HepG2 (cell line): ENCODE data around the gene DNAJB11. TPM values are rescaled to one million over a fixed set of nuclear protein-coding genes. Genes with fewer than 3 reads are reported as not detected.
A peak's percentile ranks its signal among the peaks of the same experiment; 100 is the strongest.

Source experiments
- ATAC-seq: fragments of 200-7000 bp; cut with Tn5 transposase; 3 replicates; pipeline ENCODE4 v1.9.1; 2020; ENCODE audit warnings: mild to moderate bottlenecking, moderate library complexity
- BruUV-seq: library from RNA; stranded (reverse); fragments of 400-500 nt; replicated peaks from 2 replicates; lab custom pipeline; 2021; lab: Mats Ljungman, UMichigan
- CTCF ChIA-PET: fragments of 300-600 bp; formaldehyde crosslinking; extraction: SDS; loops from one replicate; lab custom pipeline; 2021; ENCODE audit warnings: low total read pairs, inconsistent platforms, low intra/inter-chr PET ratio; lab: Yijun Ruan, JAX
- POLR2A ChIA-PET: fragments of 350-600 bp; sonication (Branson Sonifier 250); formaldehyde crosslinking; loops from one replicate; lab custom pipeline; 2020; ENCODE audit warnings: antibody characterized with exemption, inconsistent platforms; lab: Yijun Ruan, JAX
- DNase-seq: peaks from one replicate; pipeline ENCODE4 v3.0.0-alpha.2; 2015; ENCODE audit warnings: low spot score
- FAIRE-seq: peaks from 3 replicates; lab custom pipeline; 2011; peaks lifted over from hg19 to GRCh38; lab: Jason Lieb, UNC
- H2AFZ ChIP-seq: one replicate; pipeline ENCODE4 v1.6.1; 2011; ENCODE audit warnings: low read length, inconsistent platforms
- H3K27ac ChIP-seq: fragments of 300-600 bp; 3 replicates; pipeline ENCODE4 v1.8.0; 2011; ENCODE audit warnings: mixed run types, mild to moderate bottlenecking, mixed read lengths, low read length, inconsistent platforms; ENCODE audit not compliant: insufficient read depth; ENCODE audit errors: extremely low read length
- H3K27me3 ChIP-seq, 2 experiments: fragments of 200-600 bp in 1 of 2; 2 replicates in 1 of 2; 3 replicates in 1 of 2; pipeline versions ENCODE4 v1.6.0 to v1.8.0; 2011; ENCODE audit warnings: low read length in 2 of 2, mild to moderate bottlenecking in 2 of 2, moderate library complexity in 2 of 2, inconsistent platforms in 1 of 2; ENCODE audit not compliant: insufficient read depth in 2 of 2, control insufficient read depth in 1 of 2
- H3K36me3 ChIP-seq, 2 experiments: fragments of 200-600 bp in 1 of 2; replicated peaks in 1 of 2; 2 replicates in 1 of 2; 3 replicates in 1 of 2; pipeline versions ENCODE4 v1.5.1 to v1.8.0; 2011; ENCODE audit warnings: low read length in 2 of 2, inconsistent platforms in 1 of 2; ENCODE audit not compliant: insufficient read depth in 2 of 2, control insufficient read depth in 1 of 2
- H3K4me1 ChIP-seq: 2 replicates; pipeline ENCODE4 v1.5.1; 2012; ENCODE audit warnings: low read length, inconsistent platforms; ENCODE audit not compliant: insufficient read depth
- H3K4me2 ChIP-seq: 2 replicates; pipeline ENCODE4 v1.6.0; 2011; ENCODE audit warnings: low read depth, low read length, inconsistent platforms
- H3K4me3 ChIP-seq, 3 experiments: fragments of 200-600 bp in 1 of 3; sonication (generic), shearing (Covaris generic) in 1 of 3; replicated peaks in 1 of 3; 2 replicates each; pipeline ENCODE4 v1.5.1; 2011 to 2016; ENCODE audit warnings: low read length in 3 of 3, inconsistent platforms in 2 of 3, low read depth in 2 of 3, mild to moderate bottlenecking in 2 of 3, control low read depth in 1 of 3, mixed read lengths in 1 of 3; ENCODE audit not compliant: insufficient read depth in 1 of 3
- H3K79me2 ChIP-seq: one replicate; pipeline ENCODE4 v1.6.1; 2011; ENCODE audit warnings: low read length, inconsistent platforms; ENCODE audit not compliant: insufficient read depth
- H3K9ac ChIP-seq: 2 replicates; pipeline ENCODE4 v1.6.0; 2011; ENCODE audit warnings: mild to moderate bottlenecking, low read depth, low read length, inconsistent platforms; ENCODE audit not compliant: insufficient read depth
- H3K9me3 ChIP-seq: 2 replicates; pipeline ENCODE4 v1.5.1; 2012; ENCODE audit warnings: mild to moderate bottlenecking, low read length
- H4K20me1 ChIP-seq: 2 replicates; pipeline ENCODE4 v1.6.0; 2011; ENCODE audit warnings: inconsistent platforms, mild to moderate bottlenecking, low read length, moderate library complexity; ENCODE audit not compliant: insufficient read depth
- GABPB1 ChIP-seq: IDR thresholded peaks from 2 replicates; pipeline ENCODE4 v1.6.1; 2016; ENCODE audit warnings: mild to moderate bottlenecking, missing genetic modification reagents, moderate library complexity, missing compliant biosample characterization
- KDM6A ChIP-seq: IDR thresholded peaks from 2 replicates; pipeline ENCODE4 v1.6.1; 2016; ENCODE audit warnings: low read depth
- MIXL1 ChIP-seq: IDR thresholded peaks from 2 replicates; pipeline ENCODE4 v1.6.1; 2016
- NCOA5 ChIP-seq: sonication (generic); formaldehyde crosslinking; IDR thresholded peaks from 2 replicates; pipeline ENCODE4 v1.4.0; 2020; ENCODE audit warnings: missing genetic modification reagents
- SKIL ChIP-seq: sonication (generic); formaldehyde crosslinking; IDR thresholded peaks from 2 replicates; pipeline ENCODE4 v1.8.0; 2022; ENCODE audit warnings: missing genetic modification reagents, mild to moderate bottlenecking, moderate library complexity, borderline replicate concordance
- SMC3 ChIP-seq: IDR thresholded peaks from 2 replicates; pipeline ENCODE4 v1.6.1; 2011; ENCODE audit warnings: low read length, improper control_type of control experiment
- SMYD3 ChIP-seq: sonication (generic); formaldehyde crosslinking; IDR thresholded peaks from 2 replicates; pipeline ENCODE4 v1.8.1; 2023; ENCODE audit warnings: mild to moderate bottlenecking, missing genetic modification reagents
- ZBTB42 ChIP-seq: sonication (generic); formaldehyde crosslinking; IDR thresholded peaks from 2 replicates; pipeline ENCODE4 v1.5.0; 2020; ENCODE audit warnings: mild to moderate bottlenecking, missing genetic modification reagents
- ZNF30 ChIP-seq: sonication (generic); formaldehyde crosslinking; IDR thresholded peaks from 2 replicates; pipeline ENCODE4 v1.5.0; 2020; ENCODE audit warnings: mild to moderate bottlenecking, missing genetic modification reagents
- ZNF460 ChIP-seq: sonication (generic); formaldehyde crosslinking; IDR thresholded peaks from 2 replicates; pipeline ENCODE4 v1.5.1; 2020; ENCODE audit warnings: missing genetic modification reagents, mild to moderate bottlenecking, borderline replicate concordance
- ZNF501 ChIP-seq: sonication (generic); formaldehyde crosslinking; IDR thresholded peaks from 2 replicates; pipeline ENCODE4 v1.5.1; 2020; ENCODE audit warnings: mild to moderate bottlenecking, moderate library complexity, missing genetic modification reagents
- ZNF567 ChIP-seq: sonication (generic); formaldehyde crosslinking; IDR thresholded peaks from 2 replicates; pipeline ENCODE4 v1.8.1; 2023; ENCODE audit warnings: mild to moderate bottlenecking, missing genetic modification reagents, borderline replicate concordance
- ZNF616 ChIP-seq: sonication (generic); formaldehyde crosslinking; IDR thresholded peaks from 2 replicates; pipeline ENCODE4 v1.5.0; 2020; ENCODE audit warnings: low read depth, mild to moderate bottlenecking, missing genetic modification reagents
- ZSCAN9 ChIP-seq: IDR thresholded peaks from 2 replicates; pipeline ENCODE4 v1.6.1; 2016; ENCODE audit warnings: borderline replicate concordance
- WGBS: methylation state at CpG from one replicate; pipeline ENCODE4 v1.1.6; 2017; ENCODE audit warnings: low lambda C conversion rate; 5-methylcytosine and 5-hydroxymethylcytosine counted together
- in situ Hi-C: cut with HindIII; loops from 2 replicates; pipeline ENCODE4 v1.10.0; 2017; ENCODE audit warnings: low pct_unique_long_range_greater_than_20kb; ENCODE audit not compliant: extremely low pct_ligation_motif_present
- intact Hi-C: fragments of 100-400 bp; cut with micrococcal nuclease; formaldehyde crosslinking; loops from one replicate; pipeline ENCODE4 v1.10.0; 2022; ENCODE audit not compliant: unreplicated experiment
- polyA plus RNA-seq, 8 experiments: library from polyadenylated mRNA; depleted of rRNA in 3 of 8; stranded (reverse) in 7 of 8; unstranded in 1 of 8; fragments of >200 nt; fragmentation: Illumina TruSeq in 4 of 8; extraction: Trizol in 4 of 8; gene quantifications; 2 replicates each; pipeline versions ENCODE4 v1.2.1 to v1.2.3, GENCODE V29; 2011 to 2016; ENCODE audit warnings: low read depth in 4 of 8, missing spikeins in 1 of 8, mixed read lengths in 1 of 8; ENCODE audit not compliant: insufficient read depth in 1 of 8
- total RNA-seq, 5 experiments: library from RNA; depleted of rRNA; stranded (reverse); fragments of >200 nt; fragmentation: Illumina TruSeq; extraction: Trizol; gene quantifications; 2 replicates each; pipeline ENCODE4 v1.2.3, GENCODE V29; 2016; ENCODE audit warnings: low read depth in 1 of 5
- TF ChIP-seq, protein P1 (sequence below), 2 experiments: IDR thresholded peaks; 2 replicates each; pipeline ENCODE4 v1.6.1; 2011 to 2012; ENCODE audit warnings: low read length in 2 of 2, borderline replicate concordance in 1 of 2, low read depth in 1 of 2, mild to moderate bottlenecking in 1 of 2, moderate library complexity in 1 of 2
- TF ChIP-seq, protein P2 (sequence below): sonication (generic); formaldehyde crosslinking; IDR thresholded peaks from 2 replicates; pipeline ENCODE4 v1.4.0; 2020; ENCODE audit warnings: missing genetic modification reagents
- TF ChIP-seq, protein P3 (sequence below): IDR thresholded peaks from 2 replicates; pipeline ENCODE4 v1.6.1; 2016; ENCODE audit warnings: low read depth

DNAJB11 gene
- total and polyA plus RNA-seq, 2 of the 13 experiments (the other 11 are each of a cell fraction or from before 2014, with no cell fraction given): 41.0 to 132 TPM

GRCh38 chr3:186614266-186614596, 43.7 kb downstream of the DNAJB11 start:
- no peak for ATAC-seq
- Histone ChIP-seq H3K4me2 (peak overlapping the region; percentile 92), H3K9ac (peak overlapping the region; percentile 86), H3K79me2 (peaks cover 31% of the 10 kb centered on the region), H3K27ac (peak overlapping the region; percentile 93), H4K20me1 (peaks cover 46% of the 10 kb centered on the region), H3K9me3 (no peaks in the 10 kb centered on the region), H3K4me1 (peaks cover 83% of the 10 kb centered on the region), H3K36me3 (peaks cover 16 to 42% of the 10 kb centered on the region in 2 experiments), H3K4me3 (peak overlapping the region; percentile 74 to 82 (median 76)), H2AFZ (no peak overlapping the region), H3K27me3 (no peaks in the 10 kb centered on the region; a peak in 1 of 5 replicates)
- ChIA-PET POLR2A (interaction anchor here (1.2 to 27.1 kb wide), 11 partner anchors 11 to 213 kb away, joined by 3 to 854 read pairs (median 7); partner anchors contain the start of genes DNAJB11, EIF4A2 and TBCCD1), CTCF (interaction anchor here (1.3 to 2.7 kb wide), 3 partner anchors 25 to 207 kb away, joined by 5 to 20 read pairs (median 8); no protein-coding TSS in a partner anchor)
- no TSS peak for BruUV-seq
- FAIRE-seq: no peak
- no peak for DNase-seq
- WGBS: 11% methylated on average over 6 of the region's 6 CpGs
- intact Hi-C loops: loop anchor here (1.0 to 2.0 kb wide), 3 partner anchors 25 to 207 kb away; no protein-coding TSS in a partner anchor
- in situ Hi-C loops: loop anchor here (10.0 kb wide), 1 partner anchor 141 kb away; no protein-coding TSS in a partner anchor
- peak; percentile 46 for TF ChIP-seq MIXL1 (CRISPR knock-in tag)
- peak; percentile 14; the same call in 1 of the 2 replicates for TF ChIP-seq KDM6A (CRISPR knock-in tag)
- TF ChIP-seq, protein P1, sequence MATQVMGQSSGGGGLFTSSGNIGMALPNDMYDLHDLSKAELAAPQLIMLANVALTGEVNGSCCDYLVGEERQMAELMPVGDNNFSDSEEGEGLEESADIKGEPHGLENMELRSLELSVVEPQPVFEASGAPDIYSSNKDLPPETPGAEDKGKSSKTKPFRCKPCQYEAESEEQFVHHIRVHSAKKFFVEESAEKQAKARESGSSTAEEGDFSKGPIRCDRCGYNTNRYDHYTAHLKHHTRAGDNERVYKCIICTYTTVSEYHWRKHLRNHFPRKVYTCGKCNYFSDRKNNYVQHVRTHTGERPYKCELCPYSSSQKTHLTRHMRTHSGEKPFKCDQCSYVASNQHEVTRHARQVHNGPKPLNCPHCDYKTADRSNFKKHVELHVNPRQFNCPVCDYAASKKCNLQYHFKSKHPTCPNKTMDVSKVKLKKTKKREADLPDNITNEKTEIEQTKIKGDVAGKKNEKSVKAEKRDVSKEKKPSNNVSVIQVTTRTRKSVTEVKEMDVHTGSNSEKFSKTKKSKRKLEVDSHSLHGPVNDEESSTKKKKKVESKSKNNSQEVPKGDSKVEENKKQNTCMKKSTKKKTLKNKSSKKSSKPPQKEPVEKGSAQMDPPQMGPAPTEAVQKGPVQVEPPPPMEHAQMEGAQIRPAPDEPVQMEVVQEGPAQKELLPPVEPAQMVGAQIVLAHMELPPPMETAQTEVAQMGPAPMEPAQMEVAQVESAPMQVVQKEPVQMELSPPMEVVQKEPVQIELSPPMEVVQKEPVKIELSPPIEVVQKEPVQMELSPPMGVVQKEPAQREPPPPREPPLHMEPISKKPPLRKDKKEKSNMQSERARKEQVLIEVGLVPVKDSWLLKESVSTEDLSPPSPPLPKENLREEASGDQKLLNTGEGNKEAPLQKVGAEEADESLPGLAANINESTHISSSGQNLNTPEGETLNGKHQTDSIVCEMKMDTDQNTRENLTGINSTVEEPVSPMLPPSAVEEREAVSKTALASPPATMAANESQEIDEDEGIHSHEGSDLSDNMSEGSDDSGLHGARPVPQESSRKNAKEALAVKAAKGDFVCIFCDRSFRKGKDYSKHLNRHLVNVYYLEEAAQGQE (IDR thresholded peaks at IDR 0.05; ENCODE audit: borderline replicate concordance in 1 of 2, low read depth in 1 of 2, low read length in 2 of 2): no peak
- no peak for TF ChIP-seq SMYD3 (CRISPR knock-in tag)
- no peak for TF ChIP-seq ZNF501
- no peak for TF ChIP-seq ZNF567 (CRISPR knock-in tag)
- no peak for TF ChIP-seq ZNF30 (CRISPR knock-in tag)
- TF ChIP-seq SKIL (CRISPR knock-in tag): no peak; the same call in 1 of the 2 replicates
- TF ChIP-seq ZNF616 (CRISPR knock-in tag): 0 out of 2 replicates have a peak, but pooled peaks have one; percentile 16
- TF ChIP-seq, protein P2, sequence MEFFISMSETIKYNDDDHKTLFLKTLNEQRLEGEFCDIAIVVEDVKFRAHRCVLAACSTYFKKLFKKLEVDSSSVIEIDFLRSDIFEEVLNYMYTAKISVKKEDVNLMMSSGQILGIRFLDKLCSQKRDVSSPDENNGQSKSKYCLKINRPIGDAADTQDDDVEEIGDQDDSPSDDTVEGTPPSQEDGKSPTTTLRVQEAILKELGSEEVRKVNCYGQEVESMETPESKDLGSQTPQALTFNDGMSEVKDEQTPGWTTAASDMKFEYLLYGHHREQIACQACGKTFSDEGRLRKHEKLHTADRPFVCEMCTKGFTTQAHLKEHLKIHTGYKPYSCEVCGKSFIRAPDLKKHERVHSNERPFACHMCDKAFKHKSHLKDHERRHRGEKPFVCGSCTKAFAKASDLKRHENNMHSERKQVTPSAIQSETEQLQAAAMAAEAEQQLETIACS: no peak
- TF ChIP-seq ZNF460 (CRISPR knock-in tag): no peak
- 0 out of 2 replicates have a peak, but pooled peaks have one; percentile 57 for TF ChIP-seq ZBTB42 (CRISPR knock-in tag)
- no peak for TF ChIP-seq SMC3
- TF ChIP-seq NCOA5 (CRISPR knock-in tag): 0 out of 2 replicates have a peak, but pooled peaks have one; percentile 12
- TF ChIP-seq GABPB1: no peak
- TF ChIP-seq ZSCAN9: no peak
- TF ChIP-seq, protein P3, sequence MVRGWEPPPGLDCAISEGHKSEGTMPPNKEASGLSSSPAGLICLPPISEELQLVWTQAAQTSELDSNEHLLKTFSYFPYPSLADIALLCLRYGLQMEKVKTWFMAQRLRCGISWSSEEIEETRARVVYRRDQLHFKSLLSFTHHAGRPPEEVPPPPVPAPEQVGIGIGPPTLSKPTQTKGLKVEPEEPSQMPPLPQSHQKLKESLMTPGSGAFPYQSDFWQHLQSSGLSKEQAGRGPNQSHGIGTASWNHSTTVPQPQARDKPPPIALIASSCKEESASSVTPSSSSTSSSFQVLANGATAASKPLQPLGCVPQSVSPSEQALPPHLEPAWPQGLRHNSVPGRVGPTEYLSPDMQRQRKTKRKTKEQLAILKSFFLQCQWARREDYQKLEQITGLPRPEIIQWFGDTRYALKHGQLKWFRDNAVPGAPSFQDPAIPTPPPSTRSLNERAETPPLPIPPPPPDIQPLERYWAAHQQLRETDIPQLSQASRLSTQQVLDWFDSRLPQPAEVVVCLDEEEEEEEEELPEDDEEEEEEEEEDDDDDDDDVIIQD (CRISPR knock-in tag): 0 out of 2 replicates have a peak, but pooled peaks have one; percentile 7
